Smooth muscle cell (in vitro differentiated cells): ENCODE measurements around the gene IL17B. TPM values are rescaled to one million over a fixed set of nuclear protein-coding genes. Genes with fewer than 3 reads are reported as not detected.
A peak's percentile ranks its signal among the peaks of the same experiment; 100 is the strongest.

Source experiments
- DNase-seq: peaks from one replicate; lab custom pipeline; 2025; ENCODE audit not compliant: unreplicated experiment; lab: John Stamatoyannopoulos, UW
- H2AFZ ChIP-seq: fragments of 200-600 bp; sonication (generic); 2 replicates; pipeline ENCODE4 v1.6.0; 2016; ENCODE audit warnings: antibody characterized with exemption, low read depth, mild to moderate bottlenecking
- H3F3A ChIP-seq: fragments of 200-600 bp; sonication (generic); 2 replicates; pipeline ENCODE4 v1.6.0; 2017; ENCODE audit warnings: antibody characterized with exemption, low read depth
- H3K27ac ChIP-seq: fragments of 200-600 bp; sonication (generic); 2 replicates; pipeline ENCODE4 v1.5.1; 2016; ENCODE audit warnings: low read depth, mild to moderate bottlenecking
- H3K27me3 ChIP-seq: fragments of 200-600 bp; sonication (generic); 2 replicates; pipeline ENCODE4 v1.6.1; 2016; ENCODE audit warnings: low read depth, mild to moderate bottlenecking
- H3K36me3 ChIP-seq: fragments of 200-600 bp; sonication (generic); 2 replicates; pipeline ENCODE4 v1.5.1; 2016; ENCODE audit warnings: low read depth
- H3K4me1 ChIP-seq: fragments of 200-600 bp; sonication (generic); 2 replicates; pipeline ENCODE4 v1.5.1; 2016; ENCODE audit warnings: low read depth
- H3K4me2 ChIP-seq: fragments of 200-600 bp; sonication (generic); 2 replicates; pipeline ENCODE4 v1.6.0; 2016; ENCODE audit warnings: mild to moderate bottlenecking
- H3K4me3 ChIP-seq: fragments of 200-600 bp; sonication (generic); 2 replicates; pipeline ENCODE4 v1.5.1; 2016; ENCODE audit warnings: mild to moderate bottlenecking
- H3K79me2 ChIP-seq: fragments of 200-600 bp; sonication (generic); 2 replicates; pipeline ENCODE4 v1.6.0; 2016; ENCODE audit warnings: low read depth, mild to moderate bottlenecking
- H3K9ac ChIP-seq: fragments of 200-600 bp; sonication (generic); 2 replicates; pipeline ENCODE4 v1.6.0; 2016; ENCODE audit warnings: low read depth
- H3K9me3 ChIP-seq: fragments of 200-600 bp; sonication (generic); replicated peaks from 2 replicates; pipeline ENCODE4 v1.5.1; 2016; ENCODE audit warnings: low read depth
- H4K20me1 ChIP-seq: fragments of 200-600 bp; sonication (generic); 2 replicates; pipeline ENCODE4 v1.6.0; 2016; ENCODE audit warnings: low read depth
- CTCF ChIP-seq: fragments of 200-600 bp; sonication (generic); IDR thresholded peaks from 2 replicates; pipeline ENCODE4 v1.5.1; 2017; ENCODE audit warnings: borderline replicate concordance, mild to moderate bottlenecking, antibody characterized with exemption; ENCODE audit not compliant: insufficient read depth, poor library complexity, severe bottlenecking
- WGBS: methylation state at CpG from one replicate; pipeline ENCODE4 v1.1.7; 2016; ENCODE audit warnings: low lambda C conversion rate; 5-methylcytosine and 5-hydroxymethylcytosine counted together
- microRNA counts: library from miRNA; unstranded; fragments of <30 nt; microRNA quantifications from one replicate; lab custom pipeline; 2016
- polyA plus RNA-seq: library from polyadenylated mRNA; unstranded; fragments of >200 nt; fragmentation: Nextera tagmentation; extraction: Ambion mirVana; gene quantifications from 2 replicates; pipeline ENCODE4 v1.2.1, GENCODE V29; 2016
- total RNA-seq: library from RNA; depleted of rRNA; stranded (reverse); fragments of >200 nt; gene quantifications from 2 replicates; pipeline ENCODE4 v1.2.3, GENCODE V29; 2014

The IL17B gene
- total and polyA plus RNA-seq, 2 experiments from 2014 or later, result 10.4 to 12.0 TPM

GRCh38 chr5:149325894-149326293 lies 53.2 kb downstream of the IL17B start:
- Histone ChIP-seq H3K4me2 (no peak overlapping the region), H3K36me3 (no peaks in the 10 kb centered on the region), H3K4me3 (no peak overlapping the region), H3F3A (peaks cover 5% of the 10 kb centered on the region), H3K27me3 (no peaks in the 10 kb centered on the region), H3K79me2 (no peaks in the 10 kb centered on the region), H3K4me1 (peaks cover 5% of the 10 kb centered on the region), H3K27ac (peak overlapping the region; percentile 31), H4K20me1 (no peaks in the 10 kb centered on the region), H2AFZ (no peak overlapping the region), H3K9me3 (no peaks in the 10 kb centered on the region), H3K9ac (no peak overlapping the region)
- TF ChIP-seq CTCF, result no peak
- DNase-seq, result no peak
- WGBS, result 81% methylated on average over 5 of the region's 5 CpGs

- Histone ChIP-seq H3K27me3 (no peaks in the 10 kb centered on the region), H3K4me3 (no peak overlapping the region), H3K4me1 (peaks cover 11% of the 10 kb centered on the region), H3K9me3 (no peaks in the 10 kb centered on the region), H3K9ac (no peak overlapping the region), H3F3A (peaks cover 9% of the 10 kb centered on the region), H3K27ac (peak overlapping the region; percentile 31), H3K79me2 (no peaks in the 10 kb centered on the region), H3K36me3 (no peaks in the 10 kb centered on the region), H3K4me2 (no peak overlapping the region), H2AFZ (peak overlapping the region; percentile 68), H4K20me1 (no peaks in the 10 kb centered on the region)
- TF ChIP-seq CTCF, result no peak
- no peak for DNase-seq
These were observed 53.8 kb downstream of the IL17B start for GRCh38 chr5:149325166-149325735.

GRCh38 chr5:149324641-149325040 lies 54.5 kb downstream of the IL17B start:
- Histone ChIP-seq H4K20me1 (no peaks in the 10 kb centered on the region), H3K4me1 (peaks cover 11% of the 10 kb centered on the region), H3K4me2 (no peak overlapping the region), H3F3A (peaks cover 15% of the 10 kb centered on the region), H3K9me3 (no peaks in the 10 kb centered on the region), H3K27ac (peak overlapping the region; percentile 31), H3K27me3 (no peaks in the 10 kb centered on the region), H3K9ac (no peak overlapping the region), H3K36me3 (no peaks in the 10 kb centered on the region), H3K79me2 (no peaks in the 10 kb centered on the region), H2AFZ (peak overlapping the region; percentile 68), H3K4me3 (no peak overlapping the region)
- no peak for TF ChIP-seq CTCF
- WGBS, result 95% methylated on average over 2 of the region's 2 CpGs
- no peak for DNase-seq

MicroRNAs within 50 kb of the gene (microRNA counts, 767-probe panel; counts per million panel counts)
- microRNA hsa-miR-143-3p (lab: Ali Mortazavi, UCI), result 9,927 counts per million, percentile 80 among the panel's probes with 10 or more counts

Other genes starting within 250 kb of the IL17B start
- gene ABLIM3, start 237.8 kb downstream of the IL17B start, total RNA-seq, result 1.8 and 6.8 TPM in 2 replicates
- 2.6 and 3.6 TPM in 2 replicates for gene ABLIM3, start 237.8 kb downstream of the IL17B start, polyA plus RNA-seq
- 2.3 and 2.4 TPM in 2 replicates for gene AFAP1L1, start 107.4 kb downstream of the IL17B start, total RNA-seq
- gene AFAP1L1, start 107.4 kb downstream of the IL17B start, polyA plus RNA-seq, result 0.59 and 4.5 TPM in 2 replicates
- 13.0 and 21.7 TPM in 2 replicates for gene GRPEL2, start 33.8 kb downstream of the IL17B start, total RNA-seq
- gene GRPEL2, start 33.8 kb downstream of the IL17B start, polyA plus RNA-seq, result 4.6 and 5.2 TPM in 2 replicates
- 6.4 and 14.3 TPM in 2 replicates for gene PCYOX1L, start 21.2 kb downstream of the IL17B start, total RNA-seq
- gene PCYOX1L, start 21.2 kb downstream of the IL17B start, polyA plus RNA-seq, result 13.4 and 17.2 TPM in 2 replicates
- 294 and 354 TPM in 2 replicates for gene CSNK1A1, start 172.1 kb upstream of the IL17B start, total RNA-seq
- gene CSNK1A1, start 172.1 kb upstream of the IL17B start, polyA plus RNA-seq, result 129 and 151 TPM in 2 replicates
- gene ARHGEF37, start 202.2 kb upstream of the IL17B start, total RNA-seq, result 1.4 and 2.3 TPM in 2 replicates
- 0.70 and 2.0 TPM in 2 replicates for gene ARHGEF37, start 202.2 kb upstream of the IL17B start, polyA plus RNA-seq